H1 (cell line): ENCODE measurements around the gene CRTAC1. TPM values are rescaled to one million over a fixed set of nuclear protein-coding genes. Genes with fewer than 3 reads are reported as not detected.

ENCODE experiments used
- CTCF ChIA-PET: fragments of 300-600 bp; sonication (Branson Sonifier 250); formaldehyde crosslinking; loops from one replicate; lab custom pipeline; 2021; ENCODE audit not compliant: partially characterized antibody; lab: Charles Lee
- POLR2A ChIA-PET: fragments of 300-600 bp; sonication (Branson Sonifier 250); formaldehyde crosslinking; loops from one replicate; lab custom pipeline; 2021; ENCODE audit warnings: inconsistent platforms; ENCODE audit not compliant: partially characterized antibody; lab: Charles Lee
- DNase-seq, 2 experiments: peaks; one replicate each; pipeline versions ENCODE4 v3.0.0 to v3.0.0-alpha.2; 2010 to 2022; ENCODE audit warnings: low spot score in 2 of 2, low read depth in 1 of 2, mixed read lengths in 1 of 2
- FAIRE-seq: peaks from 2 replicates; lab custom pipeline; 2011; peaks lifted over from hg19 to GRCh38; lab: Jason Lieb, UNC
- H2AFZ ChIP-seq: 2 replicates; pipeline ENCODE4 v1.8.1; 2012; ENCODE audit warnings: low read length, inconsistent platforms
- H2AK5ac ChIP-seq: 2 replicates; pipeline ENCODE4 v1.6.1; 2013; ENCODE audit warnings: low read depth, low read length
- H2BK120ac ChIP-seq: replicated peaks from 2 replicates; pipeline ENCODE3; 2013; ENCODE audit warnings: low read depth, low read length, inconsistent platforms
- H2BK12ac ChIP-seq: 2 replicates; pipeline ENCODE4 v1.6.1; 2013; ENCODE audit warnings: low read depth, low read length
- H2BK15ac ChIP-seq: 2 replicates; pipeline ENCODE4 v1.6.1; 2013; ENCODE audit warnings: low read length
- H2BK20ac ChIP-seq: 2 replicates; pipeline ENCODE4 v1.6.1; 2013; ENCODE audit warnings: low read length
- H2BK5ac ChIP-seq: 2 replicates; pipeline ENCODE4 v1.6.1; 2013; ENCODE audit warnings: low read depth, low read length
- H3K14ac ChIP-seq: 2 replicates; pipeline ENCODE4 v1.6.1; 2013; ENCODE audit warnings: inconsistent platforms; ENCODE audit not compliant: insufficient read length
- H3K18ac ChIP-seq: 2 replicates; pipeline ENCODE4 v1.6.1; 2013; ENCODE audit warnings: low read length; ENCODE audit errors: extremely low read depth
- H3K23ac ChIP-seq: 2 replicates; pipeline ENCODE4 v1.6.1; 2013; ENCODE audit warnings: inconsistent platforms; ENCODE audit not compliant: insufficient read length
- H3K23me2 ChIP-seq: 2 replicates; pipeline ENCODE4 v1.6.1; 2013; ENCODE audit warnings: low read depth, low read length
- H3K27ac ChIP-seq: 2 replicates; pipeline ENCODE4 v1.6.1; 2011; ENCODE audit warnings: low read depth, low read length, inconsistent platforms
- H3K27me3 ChIP-seq, 4 experiments: replicated peaks in 1 of 4; 1 replicate in 1 of 4; 2 replicates in 3 of 4; pipeline versions ENCODE4 v1.6.1 to v1.8.1; 2011 to 2013; ENCODE audit warnings: low read length in 3 of 4, mild to moderate bottlenecking in 3 of 4, inconsistent platforms in 2 of 4, mixed read lengths in 2 of 4, moderate library complexity in 1 of 4; ENCODE audit not compliant: control insufficient read depth in 3 of 4, insufficient read depth in 3 of 4; ENCODE audit errors: extremely low read depth in 1 of 4
- H3K36me3 ChIP-seq, 4 experiments: 2 replicates each; pipeline versions ENCODE4 v1.6.1 to v1.8.1; 2011 to 2013; ENCODE audit warnings: mild to moderate bottlenecking in 4 of 4, low read length in 3 of 4, moderate library complexity in 2 of 4, control low read depth in 1 of 4, inconsistent platforms in 1 of 4; ENCODE audit not compliant: insufficient read depth in 4 of 4, control insufficient read depth in 2 of 4
- H3K4ac ChIP-seq: replicated peaks from 2 replicates; pipeline ENCODE3; 2013; ENCODE audit warnings: low read length, low read depth, mixed read lengths, inconsistent platforms; ENCODE audit not compliant: insufficient read length
- H3K4me1 ChIP-seq, 4 experiments: replicated peaks in 1 of 4; 1 replicate in 1 of 4; 2 replicates in 3 of 4; pipeline versions ENCODE4 v1.6.1 to v1.8.1; 2011 to 2013; ENCODE audit warnings: low read length in 3 of 4, inconsistent platforms in 2 of 4, mixed read lengths in 1 of 4; ENCODE audit not compliant: insufficient read depth in 4 of 4, control insufficient read depth in 3 of 4
- H3K4me2 ChIP-seq, 2 experiments: 2 replicates each; pipeline versions ENCODE4 v1.6.1 to v1.8.1; 2011 to 2013; ENCODE audit warnings: low read depth in 2 of 2, low read length in 2 of 2, control low read depth in 1 of 2, inconsistent platforms in 1 of 2, mild to moderate bottlenecking in 1 of 2; ENCODE audit not compliant: insufficient read depth in 1 of 2
- H3K4me3 ChIP-seq, 4 experiments: fragments of 200-600, 300-600 bp in 1 of 4; sonication (generic), shearing (Covaris generic), sonication (Bioruptor Twin) in 1 of 4; 2 replicates each; pipeline versions ENCODE4 v1.5.1 to v1.8.1; 2011 to 2016; ENCODE audit warnings: low read length in 4 of 4, low read depth in 3 of 4, control low read depth in 2 of 4, inconsistent platforms in 2 of 4, mild to moderate bottlenecking in 2 of 4, mixed read lengths in 1 of 4, moderate library complexity in 1 of 4; ENCODE audit not compliant: insufficient read depth in 2 of 4; ENCODE audit errors: extremely low read depth in 1 of 4
- H3K56ac ChIP-seq: replicated peaks from 2 replicates; pipeline ENCODE3; 2013; ENCODE audit warnings: low read depth, mild to moderate bottlenecking, mixed read lengths, low read length, inconsistent platforms; ENCODE audit not compliant: insufficient read length
- H3K79me1 ChIP-seq: 2 replicates; pipeline ENCODE4 v1.6.1; 2013; ENCODE audit warnings: low read depth, low read length, control low read depth
- H3K79me2 ChIP-seq, 2 experiments: 2 replicates each; pipeline versions ENCODE4 v1.6.1 to v1.8.1; 2012 to 2013; ENCODE audit warnings: low read length in 2 of 2, mild to moderate bottlenecking in 2 of 2, inconsistent platforms in 1 of 2; ENCODE audit not compliant: insufficient read depth in 2 of 2, control insufficient read depth in 1 of 2
- H3K9ac ChIP-seq, 4 experiments: replicated peaks in 1 of 4; 1 replicate in 1 of 4; 2 replicates in 3 of 4; pipeline versions ENCODE4 v1.6.1 to v1.8.1; 2011 to 2013; ENCODE audit warnings: low read depth in 3 of 4, low read length in 3 of 4, control low read depth in 2 of 4, mild to moderate bottlenecking in 2 of 4, moderate library complexity in 2 of 4, inconsistent platforms in 1 of 4; ENCODE audit errors: extremely low read depth in 1 of 4
- H3K9me3 ChIP-seq, 2 experiments: 2 replicates each; pipeline versions ENCODE4 v1.6.1 to v1.8.1; 2012 to 2013; ENCODE audit warnings: mild to moderate bottlenecking in 2 of 2, moderate library complexity in 2 of 2, control low read depth in 1 of 2, inconsistent platforms in 1 of 2, low read depth in 1 of 2, low read length in 1 of 2, mixed read lengths in 1 of 2; ENCODE audit not compliant: insufficient read depth in 2 of 2
- H4K20me1 ChIP-seq, 2 experiments: replicated peaks in 1 of 2; 2 replicates each; pipeline versions ENCODE3 to v1.8.1; 2011 to 2013; ENCODE audit warnings: inconsistent platforms in 2 of 2, low read length in 2 of 2, mild to moderate bottlenecking in 1 of 2; ENCODE audit not compliant: insufficient read depth in 2 of 2, control insufficient read depth in 1 of 2
- H4K5ac ChIP-seq: 2 replicates; pipeline ENCODE4 v1.6.1; 2013; ENCODE audit warnings: low read length, low read depth, mixed read lengths, inconsistent platforms; ENCODE audit not compliant: insufficient read length
- H4K8ac ChIP-seq: 2 replicates; pipeline ENCODE4 v1.8.0; 2013; ENCODE audit warnings: mild to moderate bottlenecking, moderate library complexity, low read length, inconsistent platforms; ENCODE audit not compliant: insufficient read depth; ENCODE audit errors: extremely low read depth
- H4K91ac ChIP-seq: replicated peaks from 2 replicates; pipeline ENCODE3; 2013; ENCODE audit warnings: low read length, mixed read lengths, inconsistent platforms; ENCODE audit not compliant: insufficient read length
- CBX5 ChIP-seq: fragments of 300-800, 300-1000 bp; sonication (generic); IDR thresholded peaks from 2 replicates; pipeline ENCODE4 v1.7.1; 2016; ENCODE audit warnings: antibody characterized with exemption, low read length, low read depth
- CBX8 ChIP-seq: fragments of 300-800, 300-1000 bp; sonication (generic); IDR thresholded peaks from 2 replicates; pipeline ENCODE4 v1.7.1; 2016; ENCODE audit warnings: low read depth, low read length, borderline replicate concordance
- CHD1 ChIP-seq: IDR thresholded peaks from 2 replicates; pipeline ENCODE4 v1.6.1; 2012; ENCODE audit warnings: low read depth, low read length, improper control_type of control experiment
- CREB1 ChIP-seq: IDR thresholded peaks from 2 replicates; pipeline ENCODE4 v1.6.1; 2012; ENCODE audit warnings: inconsistent platforms
- EZH2 ChIP-seq: fragments of 200-600 bp; sonication (generic); IDR thresholded peaks from 2 replicates; pipeline ENCODE4 v1.7.1; 2012; ENCODE audit warnings: low read depth, mild to moderate bottlenecking, moderate library complexity, low read length, inconsistent platforms; ENCODE audit not compliant: severe bottlenecking
- FOSL1 ChIP-seq: IDR thresholded peaks from 2 replicates; pipeline ENCODE4 v1.6.1; 2011; ENCODE audit warnings: mild to moderate bottlenecking, low read depth, low read length, moderate library complexity; ENCODE audit not compliant: insufficient read depth
- GABPA ChIP-seq: IDR thresholded peaks from 2 replicates; pipeline ENCODE4 v1.6.1; 2011; ENCODE audit warnings: mild to moderate bottlenecking, low read length, moderate library complexity, borderline replicate concordance; ENCODE audit not compliant: insufficient read depth
- HDAC2 ChIP-seq, 2 experiments: fragments of 300-600 bp in 1 of 2; sonication (generic) in 1 of 2; IDR thresholded peaks; 2 replicates each; pipeline ENCODE4 v1.6.1; 2011 to 2012; ENCODE audit warnings: low read depth in 2 of 2, low read length in 2 of 2, mild to moderate bottlenecking in 2 of 2, moderate library complexity in 2 of 2, borderline replicate concordance in 1 of 2, inconsistent platforms in 1 of 2
- JUND ChIP-seq: IDR thresholded peaks from 2 replicates; pipeline ENCODE4 v1.6.1; 2011; ENCODE audit warnings: mild to moderate bottlenecking, improper control_type of control experiment, low read length
- RNF2 ChIP-seq: fragments of 200-900, 300-1000 bp; sonication (generic); IDR thresholded peaks from 2 replicates; pipeline ENCODE4 v1.7.1; 2016; ENCODE audit warnings: borderline replicate concordance, low read depth, mild to moderate bottlenecking, antibody characterized with exemption, low read length; ENCODE audit not compliant: poor library complexity, severe bottlenecking; ENCODE audit errors: missing control alignments
- SP1 ChIP-seq: IDR thresholded peaks from 2 replicates; pipeline ENCODE4 v1.6.1; 2011; ENCODE audit warnings: low read depth, low read length
- SUZ12 ChIP-seq: fragments of 200-600 bp; sonication (generic); IDR thresholded peaks from 2 replicates; pipeline ENCODE4 v1.6.1; 2012; ENCODE audit warnings: mild to moderate bottlenecking, inconsistent platforms, low read length, moderate library complexity, mixed read lengths
- WGBS, 2 experiments: shearing (Covaris generic) in 1 of 2; methylation state at CpG; one replicate each; pipeline versions ENCODE4 v1.1.6 to v1.1.7; 2013 to 2015; ENCODE audit warnings: low lambda C conversion rate in 2 of 2, mixed read lengths in 2 of 2, inconsistent platforms in 1 of 2, low coverage in 1 of 2, missing lambda C conversion rate in 1 of 2; ENCODE audit not compliant: insufficient replicate concordance in 2 of 2, insufficient coverage in 1 of 2, insufficient read length in 1 of 2; ENCODE audit errors: extremely low coverage in 1 of 2, missing lambda C conversion rate in 1 of 2; 5-methylcytosine and 5-hydroxymethylcytosine counted together
- polyA plus RNA-seq, 7 experiments: library from polyadenylated mRNA; depleted of rRNA in 3 of 7; stranded (reverse) in 5 of 7; unstranded in 2 of 7; fragments of >200 nt in 5 of 7; fragments of 200-250 nt in 2 of 7; gene quantifications; 1 replicate in 5 of 7; 2 replicates in 1 of 7; 4 replicates in 1 of 7; pipeline versions ENCODE4 v1.2.1 to v1.2.3, GENCODE V29; 2011 to 2013; ENCODE audit warnings: missing spikeins in 2 of 7, mixed read lengths in 2 of 7
- total RNA-seq: library from RNA; stranded (reverse); fragmentation: NEBNext Ultra II Directional; extraction: Animal tissue kit (Norgen Biotek cat#: 25700); gene quantifications from 2 replicates; pipeline ENCODE4 v1.2.1, GENCODE V29; 2021
- TF ChIP-seq, protein P1 (sequence below): IDR thresholded peaks from 2 replicates; pipeline ENCODE4 v1.6.1; 2012; ENCODE audit warnings: inconsistent platforms

Gene CRTAC1
- total and polyA plus RNA-seq, 2 of the 8 experiments (the other 6 are each of a cell fraction or from before 2014, with no cell fraction given): 0.91 to 1.2 TPM

DNA sequence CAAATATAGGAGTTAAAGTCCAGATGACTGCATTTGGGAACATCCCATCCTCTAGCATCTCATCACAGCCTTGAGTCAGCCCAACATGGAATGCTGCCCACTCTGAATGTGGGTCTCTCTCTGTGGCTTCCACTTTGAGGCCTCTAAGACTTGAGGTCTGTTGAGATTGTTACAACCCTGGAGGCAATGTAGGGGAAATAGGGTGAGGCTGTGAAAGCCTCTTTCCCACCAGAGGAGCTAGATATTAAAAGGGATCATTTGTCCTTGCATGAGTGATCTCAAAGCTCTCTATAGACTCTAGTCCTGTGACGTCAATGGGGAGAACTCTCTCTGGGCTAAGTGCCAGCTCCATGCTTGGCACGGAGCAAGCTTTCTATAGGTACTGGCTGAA, 187.1 kb downstream of the CRTAC1 start:
- no peak overlapping the region for H2BK12ac ChIP-seq
- TF ChIP-seq RNF2 (no peak), FOSL1 (no peak), GABPA (no peak), SP1 (no peak), CBX5 (no peak), CHD1 (no peak), SUZ12 (no peak), CBX8 (no peak), EZH2 (no peak), HDAC2 (IDR thresholded peaks at IDR 0.05; ENCODE audit: borderline replicate concordance in 1 of 2, low read depth in 2 of 2, low read length in 2 of 2) (no peak), CREB1 (no peak), JUND (no peak)
- TF ChIP-seq, protein P1, sequence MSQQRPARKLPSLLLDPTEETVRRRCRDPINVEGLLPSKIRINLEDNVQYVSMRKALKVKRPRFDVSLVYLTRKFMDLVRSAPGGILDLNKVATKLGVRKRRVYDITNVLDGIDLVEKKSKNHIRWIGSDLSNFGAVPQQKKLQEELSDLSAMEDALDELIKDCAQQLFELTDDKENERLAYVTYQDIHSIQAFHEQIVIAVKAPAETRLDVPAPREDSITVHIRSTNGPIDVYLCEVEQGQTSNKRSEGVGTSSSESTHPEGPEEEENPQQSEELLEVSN: no peak

More for the DNA sequence above, 187.1 kb downstream of the CRTAC1 start:
- H3K4me2 ChIP-seq: no peak overlapping the region
- DNase-seq (no peak), FAIRE-seq (no peak)
- no peak overlapping the region for H3K23ac ChIP-seq
- no peaks in the 10 kb centered on the region for H3K79me1 ChIP-seq
- H3K36me3 ChIP-seq: no peaks in the 10 kb centered on the region
- no peak overlapping the region for H2BK120ac ChIP-seq
- no peak overlapping the region for H4K5ac ChIP-seq
- no peak overlapping the region for H2AK5ac ChIP-seq
- no peak overlapping the region for H3K4ac ChIP-seq
- H3K56ac ChIP-seq: no peak overlapping the region
- peaks cover 0 to 12% of the 10 kb centered on the region in 2 experiments; a peak in 2 of 4 replicates for H3K9me3 ChIP-seq
- 66% methylated on average over 2 of the region's 2 CpGs; no CpG with 5 or more reads in 1 of the 2 experiments for WGBS, 2 experiments
- no peak overlapping the region for H3K4me3 ChIP-seq
- no peaks in the 10 kb centered on the region for H3K79me2 ChIP-seq
- no peaks in the 10 kb centered on the region for H3K23me2 ChIP-seq
- no peak overlapping the region for H4K91ac ChIP-seq
- ChIA-PET CTCF (interaction anchor here (0.7 to 1.2 kb wide), 7 partner anchors 11 to 203 kb away, joined by 3 to 9 read pairs (median 4); no protein-coding TSS in a partner anchor), POLR2A (interaction anchor here (0.6 kb wide), 1 partner anchor 14 kb away, joined by 3 read pairs; no protein-coding TSS in a partner anchor)
- H3K27me3 ChIP-seq: no peaks in the 10 kb centered on the region; a peak in 2 of 7 replicates
- H3K14ac ChIP-seq: no peak overlapping the region
- no peak overlapping the region for H3K9ac ChIP-seq
- H3K4me1 ChIP-seq: no peaks in the 10 kb centered on the region
- no peaks in the 10 kb centered on the region for H4K20me1 ChIP-seq
- no peak overlapping the region for H2BK20ac ChIP-seq
- no peak overlapping the region for H2BK15ac ChIP-seq
- H2AFZ ChIP-seq: no peak overlapping the region
- no peak overlapping the region for H2BK5ac ChIP-seq
- no peak overlapping the region for H3K27ac ChIP-seq
- H3K18ac ChIP-seq: no peak overlapping the region
- H4K8ac ChIP-seq: no peak overlapping the region
